DOHH2 (cell line): ENCODE data around the gene SLC23A3.

Source experiments
- EZH2phosphoT487 ChIP-seq: fragments of 200-600 bp; sonication (generic); IDR thresholded peaks from 2 replicates; pipeline ENCODE4 v1.6.1; 2017; ENCODE audit warnings: borderline replicate concordance, mild to moderate bottlenecking, antibody characterized with exemption, low read length, moderate library complexity, mixed read lengths
- TF ChIP-seq, protein P1 (sequence below): fragments of 200-600 bp; sonication (generic); IDR thresholded peaks from one replicate; pipeline ENCODE4 v1.5.1; 2014; ENCODE audit warnings: antibody characterized with exemption, mild to moderate bottlenecking, low read depth, low read length; ENCODE audit not compliant: poor library complexity, severe bottlenecking

DNA sequence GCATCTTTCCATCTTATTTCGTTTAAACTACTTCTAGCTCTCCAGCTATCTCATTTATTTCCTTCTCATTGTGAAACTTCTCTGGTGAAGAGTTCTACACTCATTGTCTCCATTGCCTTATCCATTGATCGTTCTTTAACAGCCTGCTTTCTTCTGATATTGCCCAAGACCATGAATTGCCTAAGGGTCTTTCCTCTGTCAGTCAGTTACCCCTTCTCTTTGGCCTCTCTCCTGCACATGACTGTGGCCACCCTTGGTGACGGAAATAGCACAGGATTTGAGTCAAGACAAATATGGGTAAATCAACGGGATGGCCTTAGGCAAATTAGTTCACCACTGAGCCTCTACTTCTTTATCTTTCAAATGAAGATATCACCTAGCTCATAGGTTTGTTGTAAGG, 35.9 kb downstream of the SLC23A3 start:
- TF ChIP-seq, protein P1, sequence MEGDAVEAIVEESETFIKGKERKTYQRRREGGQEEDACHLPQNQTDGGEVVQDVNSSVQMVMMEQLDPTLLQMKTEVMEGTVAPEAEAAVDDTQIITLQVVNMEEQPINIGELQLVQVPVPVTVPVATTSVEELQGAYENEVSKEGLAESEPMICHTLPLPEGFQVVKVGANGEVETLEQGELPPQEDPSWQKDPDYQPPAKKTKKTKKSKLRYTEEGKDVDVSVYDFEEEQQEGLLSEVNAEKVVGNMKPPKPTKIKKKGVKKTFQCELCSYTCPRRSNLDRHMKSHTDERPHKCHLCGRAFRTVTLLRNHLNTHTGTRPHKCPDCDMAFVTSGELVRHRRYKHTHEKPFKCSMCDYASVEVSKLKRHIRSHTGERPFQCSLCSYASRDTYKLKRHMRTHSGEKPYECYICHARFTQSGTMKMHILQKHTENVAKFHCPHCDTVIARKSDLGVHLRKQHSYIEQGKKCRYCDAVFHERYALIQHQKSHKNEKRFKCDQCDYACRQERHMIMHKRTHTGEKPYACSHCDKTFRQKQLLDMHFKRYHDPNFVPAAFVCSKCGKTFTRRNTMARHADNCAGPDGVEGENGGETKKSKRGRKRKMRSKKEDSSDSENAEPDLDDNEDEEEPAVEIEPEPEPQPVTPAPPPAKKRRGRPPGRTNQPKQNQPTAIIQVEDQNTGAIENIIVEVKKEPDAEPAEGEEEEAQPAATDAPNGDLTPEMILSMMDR: no peak
- no peak for TF ChIP-seq EZH2phosphoT487
